GM21717 (cell line): ENCODE results near the gene MARCHF6.
"Not testable (repeated sequence)": the region's sequence is repeated elsewhere in the genome, so short reads cannot be mapped to it uniquely, and the experiment has no call there.

Experiments
- ATAC-seq: cut with Tn5 transposase; IDR thresholded peaks from one replicate; pipeline ENCODE4 v1.9.1; 2021; ENCODE audit warnings: mild to moderate bottlenecking, moderate library complexity; ENCODE audit not compliant: unreplicated experiment

MARCHF6 gene

GRCh38 chr5:10374046-10375022, 20.8 kb downstream of the MARCHF6 start:
- peak; percentile 56 for ATAC-seq

- ATAC-seq = not testable (repeated sequence)
Observed at GRCh38 chr5:10375146-10375545, 21.7 kb downstream of the MARCHF6 start.

- no peak for ATAC-seq
Observed at GRCh38 chr5:10376544-10376943, 23.0 kb downstream of the MARCHF6 start.

GRCh38 chr5:10377081-10377480, 23.6 kb downstream of the MARCHF6 start:
- no peak for ATAC-seq

GRCh38 chr5:10381803-10382202, 28.3 kb downstream of the MARCHF6 start:
- no peak for ATAC-seq

- no peak for ATAC-seq
Observed at GRCh38 chr5:10384483-10384882, 31.0 kb downstream of the MARCHF6 start.

GRCh38 chr5:10387690-10388089, 34.2 kb downstream of the MARCHF6 start:
- no peak for ATAC-seq

GRCh38 chr5:10391130-10391529, 37.6 kb downstream of the MARCHF6 start:
- no peak for ATAC-seq

- not testable (repeated sequence) for ATAC-seq
Observed at GRCh38 chr5:10392567-10393328, 39.3 kb downstream of the MARCHF6 start.

GRCh38 chr5:10393491-10393890, 40.0 kb downstream of the MARCHF6 start:
- no peak for ATAC-seq

GRCh38 chr5:10396552-10396951, 43.1 kb downstream of the MARCHF6 start:
- no peak for ATAC-seq

- no peak for ATAC-seq
Observed at GRCh38 chr5:10399839-10400238, 46.3 kb downstream of the MARCHF6 start.

- ATAC-seq = no peak
Observed at GRCh38 chr5:10400411-10400810, 46.9 kb downstream of the MARCHF6 start.

- ATAC-seq = no peak
Observed at GRCh38 chr5:10400831-10401230, 47.3 kb downstream of the MARCHF6 start.

GRCh38 chr5:10401498-10401897, 48.0 kb downstream of the MARCHF6 start:
- ATAC-seq = peak; percentile 84
